Superior temporal gyrus (tissue), 1 donor: ENCODE measurements around the gene ZSWIM3.
A peak's percentile ranks its signal among the peaks of the same experiment; 100 is the strongest.
"Not testable (repeated sequence)": the region's sequence is repeated elsewhere in the genome, so short reads cannot be mapped to it uniquely, and the experiment has no call there.

Experiments
- DNase-seq: peaks from one replicate; pipeline ENCODE4 v3.0.0-alpha.2; 2016; ENCODE audit errors: extremely low spot score

Gene ZSWIM3

DNA sequence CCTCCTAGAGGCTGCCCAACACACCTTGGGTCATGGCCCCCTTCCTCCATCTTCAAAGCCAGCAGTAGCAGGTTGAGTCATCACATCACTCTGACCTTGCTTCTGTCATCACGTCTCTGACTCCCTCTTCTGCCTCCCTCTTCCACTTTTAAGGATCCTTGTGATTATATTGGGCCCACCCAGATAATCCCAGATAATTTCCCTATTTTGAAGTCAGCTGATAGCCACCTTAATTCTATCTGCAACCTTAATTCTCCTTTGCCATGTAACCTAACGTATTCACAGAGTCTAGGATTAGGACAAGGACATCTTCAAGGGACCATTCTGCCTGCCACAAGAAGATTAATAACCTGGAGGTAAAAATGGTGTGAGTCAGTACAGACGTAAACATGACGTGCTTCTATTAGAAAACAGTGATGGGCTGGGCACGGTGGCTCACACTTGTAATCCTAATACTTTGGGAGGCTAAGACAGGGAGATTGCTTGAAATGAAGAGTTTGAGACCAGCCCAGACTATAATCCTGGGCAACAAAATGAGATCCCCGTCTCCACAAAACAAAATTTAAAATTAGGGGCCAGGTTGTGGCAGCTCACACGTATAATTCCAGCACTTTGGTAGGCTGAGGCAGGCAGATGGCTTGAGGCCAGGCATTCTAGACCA is 3.3 kb downstream of the ZSWIM3 start:
- DNase-seq, result no peak

DNA sequence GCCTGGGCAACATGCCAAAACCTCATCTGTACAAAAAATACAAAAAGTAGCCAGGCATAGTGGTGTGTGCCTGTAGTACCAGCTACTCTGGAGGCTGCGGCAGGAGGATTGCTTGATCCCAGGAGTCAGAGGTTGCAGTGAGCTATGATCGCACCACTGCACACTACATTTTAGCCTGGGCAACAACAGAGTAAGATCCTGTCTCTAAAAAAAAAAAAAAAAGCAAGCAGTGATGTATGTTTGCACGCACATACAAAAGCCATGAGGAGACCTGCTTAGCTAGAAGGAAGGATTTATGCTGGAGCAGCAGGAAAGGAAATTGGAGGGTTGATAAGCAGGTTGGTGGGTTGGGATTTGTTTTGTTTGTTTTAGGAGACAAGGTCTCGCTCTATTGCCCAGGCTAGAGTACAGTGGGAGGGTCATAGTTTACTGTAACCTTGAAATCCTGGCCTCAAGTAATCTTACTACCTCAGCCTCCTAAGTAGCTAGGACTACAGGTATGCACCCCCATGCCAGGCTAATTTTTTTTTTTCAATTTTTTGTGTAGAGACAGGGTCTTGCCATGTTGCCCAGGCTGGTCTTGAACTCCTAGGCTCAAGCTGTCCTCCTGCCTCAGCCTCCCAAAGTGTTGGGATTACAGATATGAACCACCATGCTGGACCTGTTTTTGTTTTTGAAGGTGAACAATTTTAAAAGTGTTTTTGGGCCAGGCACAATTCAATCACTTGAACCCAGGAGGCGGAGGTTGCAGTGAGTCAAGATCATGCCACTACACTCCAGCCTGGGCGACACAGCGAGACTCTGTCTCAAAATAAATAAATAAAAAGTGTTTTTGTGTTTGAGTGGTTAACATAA is 4.0 kb downstream of the ZSWIM3 start:
- no peak for DNase-seq

DNA sequence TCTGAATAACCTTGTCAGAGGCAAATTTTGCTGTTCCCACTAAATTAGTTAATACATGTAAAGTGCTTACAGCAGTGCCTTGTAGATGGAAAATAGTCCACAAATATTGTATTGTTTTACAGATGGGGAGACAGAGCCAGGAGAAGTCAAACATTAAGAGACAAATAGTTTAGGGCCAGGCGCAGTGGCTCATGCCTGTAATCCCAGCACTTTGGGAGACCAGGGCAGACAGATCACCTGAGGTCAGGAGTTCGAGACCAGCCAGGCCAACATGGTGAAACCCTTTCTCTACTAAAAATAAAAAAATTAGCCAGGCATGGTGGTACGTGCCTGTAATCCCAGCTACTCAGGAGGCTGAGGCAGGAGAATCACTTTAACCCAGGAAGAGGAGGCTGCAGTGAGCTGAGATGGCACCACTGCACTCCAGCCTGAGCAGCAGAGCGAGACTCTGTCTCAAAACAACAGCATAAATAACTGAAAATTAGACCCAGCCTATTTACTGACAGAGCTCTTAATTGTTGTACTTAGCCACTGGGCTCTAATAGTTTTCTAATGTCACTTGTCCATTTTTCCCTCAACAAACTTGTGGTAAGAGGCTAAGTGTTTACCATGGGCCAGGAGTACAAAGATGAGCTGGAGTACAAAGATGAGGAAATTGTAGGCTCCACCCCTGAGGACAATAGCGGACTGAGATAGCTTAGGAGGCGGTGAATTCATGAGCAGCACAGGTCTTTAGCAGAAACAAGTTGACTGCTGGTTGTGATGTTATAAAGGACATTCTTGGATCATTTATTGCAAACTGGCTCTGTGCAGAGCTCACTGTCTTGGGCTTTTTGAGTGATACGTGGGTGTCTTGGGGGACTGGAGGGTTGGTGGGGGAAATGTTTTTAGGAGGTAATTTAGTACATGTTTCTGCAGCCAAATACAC is 6.4 kb downstream of the ZSWIM3 start:
- DNase-seq, result no peak

DNA sequence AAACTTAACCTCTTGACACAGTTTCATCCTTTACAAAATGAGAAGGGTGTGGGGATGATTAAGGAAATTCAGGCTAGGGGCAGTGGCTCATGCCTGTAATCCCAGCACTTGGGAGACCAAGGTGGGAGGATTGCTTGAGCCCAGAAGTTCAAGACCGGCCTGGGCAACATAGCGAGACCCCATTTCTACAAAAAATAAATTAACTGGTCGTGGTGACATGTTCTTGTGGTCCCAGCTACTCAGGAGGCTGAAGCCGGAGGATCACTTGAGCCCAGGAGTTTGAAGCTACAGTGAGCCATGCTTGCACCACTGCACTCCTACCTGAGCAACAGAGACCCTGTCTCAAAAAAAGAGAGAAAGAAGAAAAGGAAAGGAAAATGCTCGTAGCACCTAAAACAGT is 9.0 kb downstream of the ZSWIM3 start:
- no peak for DNase-seq

DNA sequence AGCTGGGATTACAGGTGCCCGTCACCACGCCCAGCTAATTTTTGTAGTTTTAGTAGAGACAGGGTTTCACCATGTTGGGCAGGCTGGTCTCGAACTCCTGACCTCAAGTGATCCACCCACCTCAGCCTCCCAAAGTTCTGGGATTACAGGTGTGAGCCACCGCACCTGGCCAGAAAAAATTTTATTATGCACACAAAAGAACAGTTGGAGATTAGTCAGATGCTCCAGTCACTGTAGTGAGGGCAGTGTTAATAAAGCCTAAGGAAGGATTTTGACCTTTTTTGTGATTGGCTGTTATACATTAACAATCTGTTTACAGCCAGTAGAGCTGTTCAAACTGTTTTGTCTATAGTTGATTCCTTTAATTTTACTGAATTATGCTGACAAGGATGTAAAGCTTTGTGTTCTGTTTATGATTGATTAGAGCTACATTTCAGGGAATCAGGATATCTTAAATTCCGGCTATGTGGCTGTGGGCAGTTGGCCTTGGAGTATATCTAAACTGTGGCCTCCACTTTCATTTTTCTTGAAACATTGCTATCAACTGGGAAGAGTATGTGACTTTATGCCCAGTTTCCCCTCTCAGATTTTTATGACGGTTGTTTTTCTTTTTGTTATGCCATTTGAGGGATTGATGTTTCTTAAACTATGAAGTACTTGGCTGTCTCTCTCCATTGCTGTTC is 9.9 kb downstream of the ZSWIM3 start:
- DNase-seq, result no peak

DNA sequence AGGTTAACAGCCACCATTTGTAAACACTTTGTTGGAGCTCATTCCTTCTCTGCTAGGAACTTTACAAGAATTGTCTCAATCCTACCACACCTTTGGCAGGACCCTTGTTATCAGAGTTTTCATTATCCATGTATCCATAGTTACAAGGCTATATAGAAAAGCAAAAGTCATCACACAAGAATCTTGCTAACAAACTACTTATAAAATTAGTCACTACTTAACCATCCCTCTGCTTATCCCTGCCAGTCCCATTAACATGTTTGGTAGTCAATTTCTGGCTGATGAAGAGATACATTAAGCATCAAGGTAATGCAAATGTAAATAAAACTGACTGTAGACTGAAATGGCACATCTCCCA is 10.4 kb downstream of the ZSWIM3 start:
- no peak for DNase-seq

DNA sequence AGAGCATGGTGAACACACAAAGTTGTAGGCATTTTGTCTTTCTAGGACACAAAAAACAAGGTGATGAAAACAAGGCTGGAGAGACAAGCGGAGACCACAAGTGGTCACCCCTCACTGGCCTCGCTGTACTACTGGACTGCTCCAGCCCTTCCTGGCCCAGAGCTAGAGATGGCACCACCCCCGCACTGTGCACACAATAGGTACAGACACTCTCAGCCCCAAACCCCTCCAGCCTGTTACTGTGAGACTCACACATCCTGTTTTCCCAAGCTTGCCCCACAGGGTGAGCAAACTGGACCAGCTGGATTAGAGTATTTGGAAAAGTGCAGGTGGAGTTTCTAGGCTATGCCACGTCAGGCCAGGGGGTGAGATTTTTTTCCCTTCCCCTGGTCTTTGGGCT is 15.2 kb downstream of the ZSWIM3 start:
- no peak for DNase-seq

DNA sequence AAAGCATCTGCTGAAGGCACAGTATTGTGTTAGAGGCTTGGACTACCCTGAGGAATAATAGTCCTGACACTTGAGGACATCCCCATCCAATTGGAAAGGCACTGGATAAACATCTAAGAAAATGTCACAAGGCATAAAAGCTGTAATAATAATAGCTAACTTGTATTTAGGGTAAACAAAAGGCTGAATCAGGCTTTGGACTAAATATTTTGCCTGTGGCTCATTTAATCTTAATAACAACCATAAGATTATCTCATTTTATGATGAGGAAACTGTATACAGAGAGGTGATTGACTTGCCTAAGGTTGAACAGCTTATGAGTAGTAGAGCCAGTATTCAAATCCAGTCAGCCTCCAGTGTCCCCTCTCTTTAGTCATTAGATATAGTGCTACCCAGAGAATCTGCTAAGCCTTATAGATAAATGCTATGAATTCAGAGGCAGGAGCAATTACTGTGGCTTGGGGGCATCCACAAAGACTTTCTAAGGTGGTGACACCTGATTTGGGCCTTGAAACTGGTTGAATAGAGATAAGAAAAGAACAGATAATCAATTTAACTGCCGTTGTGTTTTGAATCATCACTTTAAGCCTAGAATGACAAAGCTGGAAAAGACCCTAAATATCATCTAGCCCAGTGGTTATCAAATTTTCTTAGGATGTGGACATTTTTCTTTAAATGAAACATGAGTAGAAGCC is 16.1 kb downstream of the ZSWIM3 start:
- no peak for DNase-seq

DNA sequence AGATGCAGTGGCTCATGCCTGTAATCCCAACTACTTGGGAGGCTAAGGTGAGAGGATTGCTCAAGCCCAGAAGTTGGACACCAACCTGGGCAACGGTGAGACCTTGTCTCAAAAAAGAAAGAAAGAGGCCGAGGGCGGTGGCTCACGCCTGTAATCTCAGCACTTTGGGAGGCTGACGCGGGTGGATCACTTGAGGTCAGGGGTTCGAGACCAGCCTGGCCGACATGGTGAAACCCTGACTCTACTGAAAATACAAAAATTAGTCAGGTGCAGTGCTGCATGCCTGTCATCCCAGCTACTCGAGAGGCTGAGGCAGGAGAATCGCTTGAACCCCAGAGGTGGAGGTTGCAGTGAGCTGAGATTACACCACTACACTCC is 16.7 kb downstream of the ZSWIM3 start:
- DNase-seq, result not testable (repeated sequence)

DNA sequence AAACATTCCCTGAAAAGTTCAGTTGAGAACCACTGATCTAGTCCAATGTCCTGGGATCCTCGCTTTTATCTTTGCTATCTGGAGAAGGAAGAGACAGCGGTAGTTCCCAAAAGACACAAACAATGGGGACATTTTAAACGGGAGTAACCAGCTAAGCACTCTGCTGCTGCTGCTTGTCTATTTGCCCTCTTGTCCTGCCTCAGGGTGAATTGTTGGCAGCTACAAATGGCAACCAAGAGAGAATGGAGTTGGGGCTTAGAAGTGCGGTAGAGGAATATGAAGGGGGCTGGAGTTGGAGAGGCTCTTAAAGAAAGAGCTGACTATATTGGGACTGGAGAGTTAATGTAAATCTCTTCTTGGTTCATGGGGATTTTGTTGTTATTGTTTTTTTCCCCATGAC is 17.2 kb downstream of the ZSWIM3 start:
- DNase-seq, result no peak

DNA sequence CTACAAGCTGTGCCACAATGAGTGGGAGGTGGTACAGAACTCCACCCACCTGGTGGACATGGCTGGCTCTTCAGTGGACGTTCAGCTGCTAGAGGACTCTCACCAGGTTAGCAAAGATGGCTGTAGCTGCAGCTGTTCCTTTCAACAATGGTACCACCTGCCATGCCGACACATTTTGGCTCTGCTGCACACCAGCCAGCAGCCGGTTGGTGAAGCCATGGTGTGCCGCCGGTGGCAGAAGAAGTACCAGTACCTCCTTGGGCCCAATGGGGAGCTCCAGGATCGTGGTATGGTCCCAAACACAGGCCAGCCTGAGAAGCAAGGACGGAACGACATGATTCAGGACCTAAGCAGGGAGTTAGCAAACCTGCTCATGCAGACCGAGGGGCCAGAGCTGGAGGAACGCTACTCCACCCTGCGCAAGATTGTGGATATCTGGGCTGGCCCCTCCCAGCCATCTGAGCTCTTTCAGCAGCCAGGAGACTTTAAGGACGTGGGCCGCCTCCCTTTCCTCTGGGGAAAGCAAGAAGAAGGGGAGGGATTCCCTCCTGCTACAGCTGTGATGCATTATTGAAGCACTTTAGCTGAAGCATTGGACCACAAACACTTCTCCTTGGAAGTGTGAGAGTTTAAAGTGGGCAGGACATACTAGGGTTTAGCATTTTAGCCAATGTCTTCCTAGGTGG is 20.8 kb downstream of the ZSWIM3 start:
- DNase-seq, result no peak

DNA sequence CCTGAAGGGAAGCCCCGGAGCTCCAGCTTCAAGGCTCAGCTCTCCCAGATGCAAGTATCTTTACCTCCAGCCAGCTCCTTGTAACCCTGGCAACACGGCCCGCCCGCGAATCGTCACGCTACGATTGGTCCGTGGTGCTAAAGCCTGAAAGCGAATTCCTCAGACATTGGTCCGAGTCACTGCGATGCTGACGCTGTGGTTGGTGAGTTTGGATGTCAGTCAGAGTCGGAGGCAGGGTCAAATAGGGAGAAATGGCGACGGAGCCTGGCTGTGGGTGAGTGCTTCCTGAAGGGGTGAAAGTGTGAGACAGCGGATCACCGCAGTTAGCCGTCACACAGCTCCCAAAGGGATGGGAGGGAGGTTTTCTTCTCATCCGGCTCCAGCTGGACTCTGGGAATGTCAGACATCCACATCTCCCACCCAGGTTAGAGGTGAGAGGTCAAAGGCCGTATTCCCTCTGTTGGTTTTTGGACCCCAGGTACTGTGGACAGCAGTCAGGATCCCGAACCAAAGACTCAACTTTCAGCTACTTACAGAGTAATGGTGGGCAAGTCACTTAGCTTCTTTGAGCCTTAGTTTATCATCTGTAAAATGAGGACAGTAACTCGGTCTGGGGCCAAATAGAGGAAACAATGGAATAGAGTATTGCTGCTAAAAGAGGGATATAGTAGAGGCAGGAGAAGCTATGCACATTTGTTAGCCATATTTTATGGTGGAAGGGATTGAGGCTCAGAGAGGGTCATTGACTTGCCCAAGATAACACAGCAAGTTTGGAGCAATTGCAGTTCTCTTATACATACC is 23.8 kb downstream of the ZSWIM3 start, which contains the start of gene ZSWIM1:
Gene ZSWIM1 (plus strand): TSS at position 240 of the 801 bp plus-strand sequence. CDS start 1,366 bp downstream, outside the sequence.
- peak; percentile 100 for DNase-seq

DNA sequence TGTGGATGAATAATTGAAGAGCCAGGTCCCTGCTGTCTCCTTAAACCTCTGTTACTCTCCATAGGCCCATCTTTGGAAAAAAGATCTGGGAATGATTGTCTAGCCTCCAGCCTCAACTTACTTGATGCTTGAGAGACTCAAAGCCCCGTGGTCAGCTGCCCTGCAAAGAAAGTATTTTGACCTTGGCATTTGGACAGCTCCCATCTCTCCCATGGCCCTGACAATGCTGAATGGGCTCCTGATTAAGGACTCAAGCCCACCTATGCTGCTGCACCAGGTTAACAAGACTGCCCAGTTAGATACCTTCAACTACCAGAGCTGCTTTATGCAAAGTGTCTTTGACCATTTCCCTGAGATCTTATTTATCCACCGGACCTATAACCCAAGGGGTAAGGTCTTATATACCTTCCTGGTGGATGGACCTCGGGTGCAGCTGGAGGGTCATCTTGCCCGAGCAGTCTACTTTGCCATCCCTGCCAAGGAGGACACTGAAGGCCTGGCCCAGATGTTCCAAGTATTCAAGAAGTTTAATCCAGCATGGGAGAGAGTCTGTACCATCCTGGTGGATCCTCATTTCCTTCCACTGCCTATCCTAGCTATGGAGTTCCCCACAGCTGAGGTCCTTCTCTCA is 25.2 kb downstream of the ZSWIM3 start:
- no peak for DNase-seq

DNA sequence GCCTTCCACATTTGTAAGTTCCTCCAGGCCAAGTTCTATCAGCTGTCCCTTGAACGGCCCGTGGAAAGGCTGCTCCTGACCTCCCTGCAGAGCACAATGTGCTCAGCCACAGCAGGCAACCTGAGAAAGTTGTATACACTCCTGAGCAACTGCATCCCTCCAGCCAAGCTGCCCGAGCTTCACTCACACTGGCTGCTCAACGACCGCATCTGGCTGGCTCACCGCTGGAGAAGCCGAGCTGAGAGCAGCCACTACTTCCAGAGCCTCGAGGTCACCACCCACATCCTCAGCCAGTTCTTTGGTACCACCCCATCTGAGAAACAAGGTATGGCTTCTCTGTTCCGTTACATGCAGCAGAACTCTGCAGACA is 25.7 kb downstream of the ZSWIM3 start:
- DNase-seq, result no peak

DNA sequence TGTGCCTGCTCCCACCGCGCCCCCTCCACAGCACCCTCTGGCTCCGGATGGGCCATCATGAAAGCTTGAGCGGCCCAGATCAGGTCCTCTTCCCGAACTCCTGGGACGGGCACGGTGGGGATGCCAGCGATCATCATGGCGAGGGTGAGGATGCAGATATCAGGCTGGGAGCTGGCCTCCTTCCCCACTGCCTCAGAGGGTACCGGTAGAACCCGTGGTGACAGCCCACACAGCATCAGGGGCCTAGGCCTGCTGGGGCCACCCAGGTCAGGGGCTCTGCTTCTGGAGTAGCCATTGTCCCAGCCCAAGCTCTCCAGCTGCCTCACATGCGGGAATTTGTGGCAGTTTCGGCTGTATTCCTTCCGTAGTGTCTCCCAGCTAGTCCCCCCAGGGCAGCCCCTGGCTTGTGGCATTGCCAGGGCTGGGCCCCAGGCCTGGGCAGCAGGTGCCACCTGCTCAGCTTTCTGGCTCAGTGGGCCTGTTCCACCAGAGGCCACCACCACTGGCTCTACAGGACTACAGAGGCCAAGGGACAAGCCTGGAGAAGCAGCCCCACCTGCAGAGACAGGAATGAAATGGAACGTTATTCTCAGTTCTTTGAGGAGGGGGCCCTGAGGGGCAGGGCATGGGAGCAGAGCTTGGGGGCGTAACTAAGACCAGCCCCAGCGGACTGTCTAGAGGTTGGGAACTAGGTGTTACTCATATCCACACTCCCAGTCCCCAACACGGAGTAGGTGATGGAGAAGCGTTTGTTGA is 29.4 kb downstream of the ZSWIM3 start:
- no peak for DNase-seq

DNA sequence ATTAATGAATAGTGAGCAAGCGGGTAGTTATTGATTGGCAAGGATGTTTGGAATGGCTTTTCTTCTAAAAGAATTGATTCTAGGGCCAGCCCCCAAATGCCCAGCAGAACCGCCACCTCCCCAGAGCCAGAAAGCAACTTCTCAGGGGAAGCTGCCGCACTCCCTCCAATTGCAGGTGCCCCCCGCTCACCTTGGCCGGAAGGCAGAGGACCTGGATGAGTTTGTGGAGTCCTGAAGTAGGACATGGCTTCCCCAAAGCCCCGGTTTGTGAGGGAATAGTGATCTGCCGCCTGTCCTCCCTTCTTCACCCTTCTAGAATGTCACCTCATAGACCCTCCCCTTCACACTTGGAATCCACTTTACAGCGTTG is 29.9 kb downstream of the ZSWIM3 start, which contains the start of gene SPATA25:
Gene SPATA25 (minus strand): TSS at position 277 of the 370 bp plus-strand sequence. CDS start 32 bp downstream, at position 245.
- DNase-seq, result no peak

DNA sequence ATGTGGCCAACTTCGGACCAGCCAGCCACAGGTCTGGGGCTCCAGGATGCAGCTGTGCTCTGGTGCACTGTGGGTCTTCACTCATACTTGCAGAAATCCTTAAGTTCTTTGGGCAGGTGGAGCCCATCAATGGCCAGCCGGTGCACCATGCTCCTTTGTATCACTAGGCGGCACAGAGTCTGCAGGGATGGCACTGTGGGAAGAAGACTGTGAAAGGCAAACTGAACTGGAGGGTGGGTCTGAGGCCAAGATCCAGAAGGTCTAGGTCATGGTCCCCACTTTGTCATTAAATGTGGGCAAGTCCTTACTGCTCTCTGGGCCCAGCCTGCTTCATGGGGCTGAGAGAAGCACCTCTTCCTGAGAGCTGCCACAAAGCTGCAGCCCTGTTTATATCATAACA is 31.3 kb downstream of the ZSWIM3 start:
- DNase-seq, result no peak
